Panc1 (cell line): ENCODE data around the gene RRP12.

Source experiments
- POLR2AphosphoS5 ChIP-seq: IDR thresholded peaks from 2 replicates; pipeline ENCODE4 v1.6.1; 2012; ENCODE audit warnings: mild to moderate bottlenecking, low read depth, low read length, moderate library complexity
- SIN3A ChIP-seq: IDR thresholded peaks from 2 replicates; pipeline ENCODE4 v1.6.1; 2012; ENCODE audit warnings: low read depth, mild to moderate bottlenecking, low read length, moderate library complexity, borderline replicate concordance; ENCODE audit not compliant: insufficient read depth
- TCF7L2 ChIP-seq: IDR thresholded peaks from 2 replicates; pipeline ENCODE4 v1.6.1; 2011; ENCODE audit warnings: mild to moderate bottlenecking, low read depth, low read length, inconsistent platforms
- TF ChIP-seq, protein P1 (sequence below): fragments of 450-650 bp; IDR thresholded peaks from 2 replicates; pipeline ENCODE4 v1.5.1; 2017; ENCODE audit warnings: mild to moderate bottlenecking
- TF ChIP-seq, protein P2 (sequence below), 2 experiments: IDR thresholded peaks; 2 replicates each; pipeline ENCODE4 v1.6.1; 2011 to 2012; ENCODE audit warnings: low read depth in 2 of 2, control low read depth in 1 of 2, low read length in 1 of 2, mild to moderate bottlenecking in 1 of 2, moderate library complexity in 1 of 2; ENCODE audit not compliant: insufficient read depth in 1 of 2

DNA sequence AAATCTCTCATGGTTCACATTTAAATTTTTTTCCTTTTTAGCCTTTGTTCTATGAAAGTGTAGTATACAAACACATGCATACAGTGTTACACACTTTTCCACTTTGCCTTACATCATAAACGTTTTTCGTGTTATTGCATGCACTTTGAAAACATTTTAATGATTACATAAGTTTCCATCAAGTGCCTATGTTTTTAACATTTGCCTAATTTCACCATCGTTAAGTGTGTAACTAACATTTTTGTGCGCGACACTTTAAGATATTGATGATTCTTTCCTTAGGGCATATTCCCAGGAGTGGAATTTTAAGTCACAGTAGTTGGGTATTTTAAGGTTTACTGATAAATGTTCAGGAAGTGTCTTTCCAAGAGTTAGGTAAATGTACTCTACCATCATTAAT lies 65.1 kb downstream of the RRP12 start:
- TF ChIP-seq POLR2AphosphoS5 = no peak
- TF ChIP-seq, protein P1, sequence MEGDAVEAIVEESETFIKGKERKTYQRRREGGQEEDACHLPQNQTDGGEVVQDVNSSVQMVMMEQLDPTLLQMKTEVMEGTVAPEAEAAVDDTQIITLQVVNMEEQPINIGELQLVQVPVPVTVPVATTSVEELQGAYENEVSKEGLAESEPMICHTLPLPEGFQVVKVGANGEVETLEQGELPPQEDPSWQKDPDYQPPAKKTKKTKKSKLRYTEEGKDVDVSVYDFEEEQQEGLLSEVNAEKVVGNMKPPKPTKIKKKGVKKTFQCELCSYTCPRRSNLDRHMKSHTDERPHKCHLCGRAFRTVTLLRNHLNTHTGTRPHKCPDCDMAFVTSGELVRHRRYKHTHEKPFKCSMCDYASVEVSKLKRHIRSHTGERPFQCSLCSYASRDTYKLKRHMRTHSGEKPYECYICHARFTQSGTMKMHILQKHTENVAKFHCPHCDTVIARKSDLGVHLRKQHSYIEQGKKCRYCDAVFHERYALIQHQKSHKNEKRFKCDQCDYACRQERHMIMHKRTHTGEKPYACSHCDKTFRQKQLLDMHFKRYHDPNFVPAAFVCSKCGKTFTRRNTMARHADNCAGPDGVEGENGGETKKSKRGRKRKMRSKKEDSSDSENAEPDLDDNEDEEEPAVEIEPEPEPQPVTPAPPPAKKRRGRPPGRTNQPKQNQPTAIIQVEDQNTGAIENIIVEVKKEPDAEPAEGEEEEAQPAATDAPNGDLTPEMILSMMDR = no peak
- no peak for TF ChIP-seq TCF7L2
- TF ChIP-seq SIN3A = no peak
- TF ChIP-seq, protein P2, sequence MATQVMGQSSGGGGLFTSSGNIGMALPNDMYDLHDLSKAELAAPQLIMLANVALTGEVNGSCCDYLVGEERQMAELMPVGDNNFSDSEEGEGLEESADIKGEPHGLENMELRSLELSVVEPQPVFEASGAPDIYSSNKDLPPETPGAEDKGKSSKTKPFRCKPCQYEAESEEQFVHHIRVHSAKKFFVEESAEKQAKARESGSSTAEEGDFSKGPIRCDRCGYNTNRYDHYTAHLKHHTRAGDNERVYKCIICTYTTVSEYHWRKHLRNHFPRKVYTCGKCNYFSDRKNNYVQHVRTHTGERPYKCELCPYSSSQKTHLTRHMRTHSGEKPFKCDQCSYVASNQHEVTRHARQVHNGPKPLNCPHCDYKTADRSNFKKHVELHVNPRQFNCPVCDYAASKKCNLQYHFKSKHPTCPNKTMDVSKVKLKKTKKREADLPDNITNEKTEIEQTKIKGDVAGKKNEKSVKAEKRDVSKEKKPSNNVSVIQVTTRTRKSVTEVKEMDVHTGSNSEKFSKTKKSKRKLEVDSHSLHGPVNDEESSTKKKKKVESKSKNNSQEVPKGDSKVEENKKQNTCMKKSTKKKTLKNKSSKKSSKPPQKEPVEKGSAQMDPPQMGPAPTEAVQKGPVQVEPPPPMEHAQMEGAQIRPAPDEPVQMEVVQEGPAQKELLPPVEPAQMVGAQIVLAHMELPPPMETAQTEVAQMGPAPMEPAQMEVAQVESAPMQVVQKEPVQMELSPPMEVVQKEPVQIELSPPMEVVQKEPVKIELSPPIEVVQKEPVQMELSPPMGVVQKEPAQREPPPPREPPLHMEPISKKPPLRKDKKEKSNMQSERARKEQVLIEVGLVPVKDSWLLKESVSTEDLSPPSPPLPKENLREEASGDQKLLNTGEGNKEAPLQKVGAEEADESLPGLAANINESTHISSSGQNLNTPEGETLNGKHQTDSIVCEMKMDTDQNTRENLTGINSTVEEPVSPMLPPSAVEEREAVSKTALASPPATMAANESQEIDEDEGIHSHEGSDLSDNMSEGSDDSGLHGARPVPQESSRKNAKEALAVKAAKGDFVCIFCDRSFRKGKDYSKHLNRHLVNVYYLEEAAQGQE (IDR thresholded peaks at IDR 0.05; ENCODE audit: insufficient read depth in 1 of 2, low read depth in 2 of 2, low read length in 1 of 2) = no peak
